HepG2 (cell line): ENCODE measurements around the gene ANKZF1. TPM values are rescaled to one million over a fixed set of nuclear protein-coding genes. Genes with fewer than 3 reads are reported as not detected.

Experiments
- ARHGAP35 ChIP-seq: sonication (generic); formaldehyde crosslinking; IDR thresholded peaks from 2 replicates; pipeline ENCODE4 v1.9.0; 2022; ENCODE audit warnings: mild to moderate bottlenecking, inconsistent platforms, moderate library complexity, missing genetic modification reagents, borderline replicate concordance
- CCAR2 ChIP-seq: fragments of 200-400 bp; formaldehyde crosslinking; optimal IDR thresholded peaks from 2 replicates; pipeline ENCODE3; 2018; ENCODE audit warnings: low read depth, mild to moderate bottlenecking, low read length, moderate library complexity
- CSRNP2 ChIP-seq: sonication (generic); formaldehyde crosslinking; conservative IDR thresholded peaks from 2 replicates; pipeline ENCODE4 v1.8.0; 2022; ENCODE audit warnings: low read depth, missing genetic modification reagents
- FOXO1 ChIP-seq: sonication (generic); formaldehyde crosslinking; IDR thresholded peaks from 2 replicates; pipeline ENCODE4 v1.4.0; 2020; ENCODE audit warnings: missing genetic modification reagents
- HIVEP1 ChIP-seq: sonication (generic); formaldehyde crosslinking; IDR thresholded peaks from 2 replicates; pipeline ENCODE4 v1.4.0; 2020; ENCODE audit warnings: mild to moderate bottlenecking, missing genetic modification reagents
- HNF1A ChIP-seq, 2 experiments: sonication (generic) in 1 of 2; formaldehyde crosslinking in 1 of 2; IDR thresholded peaks; 2 replicates each; pipeline versions ENCODE4 v1.4.0 to v1.6.1; 2016 to 2020; ENCODE audit warnings: borderline replicate concordance in 1 of 2, low read depth in 1 of 2, mild to moderate bottlenecking in 1 of 2, missing genetic modification reagents in 1 of 2
- KMT2B ChIP-seq: IDR thresholded peaks from 2 replicates; pipeline ENCODE4 v1.6.1; 2016; ENCODE audit warnings: missing genetic modification reagents, missing compliant biosample characterization
- MTA1 ChIP-seq: sonication (generic); formaldehyde crosslinking; IDR thresholded peaks from 2 replicates; pipeline ENCODE4 v1.4.0; 2020; ENCODE audit warnings: missing genetic modification reagents, mild to moderate bottlenecking, borderline replicate concordance
- MZF1 ChIP-seq: sonication (generic); formaldehyde crosslinking; IDR thresholded peaks from 2 replicates; pipeline ENCODE4 v1.8.1; 2023; ENCODE audit warnings: mild to moderate bottlenecking, missing genetic modification reagents, borderline replicate concordance
- RAD51 ChIP-seq: fragments of 450-650 bp; IDR thresholded peaks from 2 replicates; pipeline ENCODE4 v1.6.1; 2016; ENCODE audit warnings: borderline replicate concordance
- RBAK ChIP-seq: sonication (generic); formaldehyde crosslinking; IDR thresholded peaks from 2 replicates; pipeline ENCODE4 v1.5.1; 2020; ENCODE audit warnings: mild to moderate bottlenecking, missing genetic modification reagents
- RFX3 ChIP-seq: IDR thresholded peaks from 2 replicates; pipeline ENCODE4 v1.6.1; 2016; ENCODE audit warnings: missing biosample characterization, missing genetic modification reagents
- SAP130 ChIP-seq: IDR thresholded peaks from 2 replicates; pipeline ENCODE4 v1.6.1; 2016; ENCODE audit warnings: low read depth
- SRF ChIP-seq: IDR thresholded peaks from 2 replicates; pipeline ENCODE4 v1.6.1; 2011; ENCODE audit warnings: mild to moderate bottlenecking, low read depth, low read length, moderate library complexity
- THAP11 ChIP-seq: IDR thresholded peaks from 2 replicates; pipeline ENCODE4 v1.6.1; 2016; ENCODE audit warnings: missing biosample characterization, missing genetic modification reagents
- ZNF224 ChIP-seq: sonication (generic); formaldehyde crosslinking; IDR thresholded peaks from 2 replicates; pipeline ENCODE4 v1.5.0; 2020; ENCODE audit warnings: mild to moderate bottlenecking, missing genetic modification reagents
- ZNF414 ChIP-seq: sonication (generic); formaldehyde crosslinking; IDR thresholded peaks from 2 replicates; pipeline ENCODE4 v1.5.0; 2020; ENCODE audit warnings: missing genetic modification reagents
- ZNF652 ChIP-seq: IDR thresholded peaks from 2 replicates; pipeline ENCODE4 v1.6.1; 2016; ENCODE audit warnings: low read depth, borderline replicate concordance
- ZNF713 ChIP-seq: sonication (generic); formaldehyde crosslinking; IDR thresholded peaks from 2 replicates; pipeline ENCODE4 v1.4.0; 2020; ENCODE audit warnings: mild to moderate bottlenecking, missing genetic modification reagents
- ZNF839 ChIP-seq: sonication (generic); formaldehyde crosslinking; IDR thresholded peaks from 2 replicates; pipeline ENCODE4 v1.4.0; 2020; ENCODE audit warnings: missing genetic modification reagents, mild to moderate bottlenecking, borderline replicate concordance
- ZNF891 ChIP-seq: sonication (generic); formaldehyde crosslinking; IDR thresholded peaks from 2 replicates; pipeline ENCODE4 v1.5.0; 2020; ENCODE audit warnings: mild to moderate bottlenecking, missing genetic modification reagents
- polyA plus RNA-seq, 8 experiments: library from polyadenylated mRNA; depleted of rRNA in 3 of 8; stranded (reverse) in 7 of 8; unstranded in 1 of 8; fragments of >200 nt; fragmentation: Illumina TruSeq in 4 of 8; extraction: Trizol in 4 of 8; gene quantifications; 2 replicates each; pipeline versions ENCODE4 v1.2.1 to v1.2.3, GENCODE V29; 2011 to 2016; ENCODE audit warnings: low read depth in 4 of 8, missing spikeins in 1 of 8, mixed read lengths in 1 of 8; ENCODE audit not compliant: insufficient read depth in 1 of 8
- total RNA-seq, 5 experiments: library from RNA; depleted of rRNA; stranded (reverse); fragments of >200 nt; fragmentation: Illumina TruSeq; extraction: Trizol; gene quantifications; 2 replicates each; pipeline ENCODE4 v1.2.3, GENCODE V29; 2016; ENCODE audit warnings: low read depth in 1 of 5
- TF ChIP-seq, protein P1 (sequence below): sonication (generic); formaldehyde crosslinking; IDR thresholded peaks from 2 replicates; pipeline ENCODE4 v1.8.1; 2023; ENCODE audit warnings: mild to moderate bottlenecking, moderate library complexity, missing genetic modification reagents

ANKZF1 gene
- total and polyA plus RNA-seq, 2 of the 13 experiments (the other 11 are each of a cell fraction or from before 2014, with no cell fraction given) = 25.3 to 128 TPM

GRCh38 chr2:219249203-219249980, 19.8 kb downstream of the ANKZF1 start (continued):
- no peak for TF ChIP-seq RAD51
- no peak for TF ChIP-seq ZNF839 (CRISPR knock-in tag)
- peak; percentile 99 for TF ChIP-seq HNF1A (IDR thresholded peaks at IDR 0.05; ENCODE audit: low read depth)
- peak; percentile 100 for TF ChIP-seq HNF1A (CRISPR knock-in tag; IDR thresholded peaks at IDR 0.05; ENCODE audit: borderline replicate concordance)
- TF ChIP-seq ZNF652 (CRISPR knock-in tag) = no peak; the same call in 1 of the 2 replicates
- TF ChIP-seq KMT2B (CRISPR knock-in tag) = no peak
- TF ChIP-seq HIVEP1 (CRISPR knock-in tag) = no peak
- TF ChIP-seq SRF = no peak; the same call in 1 of the 2 replicates
- TF ChIP-seq ARHGAP35 = no peak
- TF ChIP-seq ZNF414 = peak; percentile 58; the same call in 1 of the 2 replicates
- peak; percentile 80; the same call in 1 of the 2 replicates for TF ChIP-seq MZF1
- peak; percentile 64; the same call in 1 of the 2 replicates for TF ChIP-seq MTA1 (CRISPR knock-in tag)
- peak; percentile 66; the same call in 1 of the 2 replicates for TF ChIP-seq ZNF224 (CRISPR knock-in tag)
- TF ChIP-seq, protein P1, sequence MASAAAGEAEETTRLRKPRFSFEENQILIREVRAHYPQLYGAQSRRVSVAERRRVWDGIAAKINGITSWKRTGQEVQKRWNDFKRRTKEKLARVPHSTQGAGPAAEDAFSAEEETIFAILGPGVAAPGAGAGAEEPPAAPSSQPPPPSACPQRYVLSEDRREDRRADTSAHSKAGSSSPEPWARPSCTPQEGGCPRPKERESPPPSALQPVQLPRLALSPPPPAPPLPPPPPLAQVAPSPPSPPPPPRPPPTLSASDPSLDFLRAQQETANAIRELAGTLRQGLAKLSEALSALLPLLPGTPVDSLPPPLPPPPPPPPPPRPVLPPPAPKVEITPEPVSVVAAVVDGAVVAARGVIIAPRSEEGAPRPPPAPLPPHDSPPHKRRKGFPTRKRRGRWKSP (CRISPR knock-in tag) = 0 out of 2 replicates have a peak, but pooled peaks have one; percentile 71
- peak; percentile 96 for TF ChIP-seq SAP130 (CRISPR knock-in tag)
- TF ChIP-seq RBAK = 0 out of 2 replicates have a peak, but pooled peaks have one; percentile 59
- peak; percentile 65; the same call in 1 of the 2 replicates for TF ChIP-seq THAP11 (CRISPR knock-in tag)
- no peak for TF ChIP-seq CSRNP2 (CRISPR knock-in tag)
- TF ChIP-seq RFX3 = no peak
- peak; percentile 88 for TF ChIP-seq ZNF891 (CRISPR knock-in tag)
- peak; percentile 78; the same call in 1 of the 2 replicates for TF ChIP-seq FOXO1
- 0 out of 2 replicates have a peak, but pooled peaks have one; percentile 32 for TF ChIP-seq ZNF713 (CRISPR knock-in tag)
- no peak for TF ChIP-seq CCAR2
